ENCODE data around the gene FBXO31.

The FBXO31 gene

DNA sequence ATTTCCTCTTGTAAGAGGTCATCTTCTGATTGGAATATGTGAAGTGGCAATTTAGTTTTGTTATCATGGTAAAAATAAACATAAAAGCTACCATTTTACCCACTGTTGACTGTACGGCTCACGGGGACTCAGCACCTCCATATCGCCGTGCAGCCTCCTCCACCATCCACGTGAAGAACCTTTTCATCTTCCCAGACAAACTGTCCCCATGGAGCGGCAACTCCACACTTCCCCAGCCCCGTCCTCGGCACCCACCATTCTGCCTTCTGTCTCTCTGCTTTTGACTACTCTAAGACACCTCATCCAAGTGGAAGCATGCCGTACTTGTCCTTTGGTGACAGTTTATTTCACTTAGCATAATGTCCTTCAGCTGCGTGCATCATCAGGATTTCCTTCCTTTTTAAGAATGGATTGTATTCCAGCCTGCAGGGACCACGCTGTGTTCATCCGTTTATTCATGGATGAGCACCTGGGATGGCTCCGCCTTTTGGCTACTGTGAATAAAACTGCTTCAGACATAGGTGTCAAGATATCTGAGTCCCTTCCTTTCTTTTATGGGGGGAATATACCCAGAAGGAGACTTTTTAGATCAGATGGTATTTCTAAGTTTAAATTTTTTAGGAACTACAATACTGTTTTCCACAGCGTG is 14.3 kb downstream of the FBXO31 start:
- TF ChIP-seq, protein P1, sequence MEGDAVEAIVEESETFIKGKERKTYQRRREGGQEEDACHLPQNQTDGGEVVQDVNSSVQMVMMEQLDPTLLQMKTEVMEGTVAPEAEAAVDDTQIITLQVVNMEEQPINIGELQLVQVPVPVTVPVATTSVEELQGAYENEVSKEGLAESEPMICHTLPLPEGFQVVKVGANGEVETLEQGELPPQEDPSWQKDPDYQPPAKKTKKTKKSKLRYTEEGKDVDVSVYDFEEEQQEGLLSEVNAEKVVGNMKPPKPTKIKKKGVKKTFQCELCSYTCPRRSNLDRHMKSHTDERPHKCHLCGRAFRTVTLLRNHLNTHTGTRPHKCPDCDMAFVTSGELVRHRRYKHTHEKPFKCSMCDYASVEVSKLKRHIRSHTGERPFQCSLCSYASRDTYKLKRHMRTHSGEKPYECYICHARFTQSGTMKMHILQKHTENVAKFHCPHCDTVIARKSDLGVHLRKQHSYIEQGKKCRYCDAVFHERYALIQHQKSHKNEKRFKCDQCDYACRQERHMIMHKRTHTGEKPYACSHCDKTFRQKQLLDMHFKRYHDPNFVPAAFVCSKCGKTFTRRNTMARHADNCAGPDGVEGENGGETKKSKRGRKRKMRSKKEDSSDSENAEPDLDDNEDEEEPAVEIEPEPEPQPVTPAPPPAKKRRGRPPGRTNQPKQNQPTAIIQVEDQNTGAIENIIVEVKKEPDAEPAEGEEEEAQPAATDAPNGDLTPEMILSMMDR (conservative IDR thresholded peaks at IDR 0.05; ENCODE audit: control insufficient read depth, insufficient read depth, low read depth, low read length): no peak
- H3K4me3 ChIP-seq (ENCODE audit: control insufficient read depth, low read depth, low read length): no peak overlapping the region
- DNase-seq (ENCODE audit: low read depth): no peak

DNA sequence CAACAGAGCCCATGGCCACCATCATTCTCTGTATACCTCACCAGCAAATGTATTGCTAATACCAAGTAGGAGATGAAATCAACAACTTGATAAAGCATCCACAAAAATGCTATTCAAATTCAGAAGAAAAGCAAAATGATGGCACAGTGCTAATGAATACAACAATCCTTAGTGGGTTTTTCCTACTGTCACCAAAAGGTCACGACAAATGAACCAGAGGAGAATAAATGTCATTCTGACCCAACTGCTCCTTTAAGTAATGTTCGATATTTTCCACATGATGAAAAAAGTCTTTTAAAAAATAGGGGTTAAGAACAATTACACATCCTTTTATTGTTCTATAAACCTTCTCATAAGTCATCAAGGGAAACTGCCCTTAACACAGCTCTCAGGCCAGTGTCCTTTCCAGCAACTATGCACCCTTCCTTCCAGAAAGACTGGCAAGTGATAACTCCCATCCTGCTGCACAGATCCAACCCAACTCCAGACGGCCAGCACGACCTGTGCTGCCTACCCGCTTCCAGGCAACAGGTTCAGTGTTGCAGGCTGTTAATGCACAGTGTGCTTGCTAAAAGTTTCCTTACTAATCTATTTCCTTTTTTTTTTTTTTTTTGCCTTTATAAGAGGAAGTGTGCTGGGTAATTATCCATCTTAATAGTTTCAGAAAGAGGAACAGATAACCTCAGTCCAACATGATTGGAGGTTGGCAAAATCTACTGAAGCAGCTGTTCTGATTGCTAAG is 15.4 kb downstream of the FBXO31 start:
- DNase-seq (ENCODE audit: low read depth): no peak
- no peak overlapping the region for H3K4me3 ChIP-seq (ENCODE audit: control insufficient read depth, low read depth, low read length)
- TF ChIP-seq, protein P1 (conservative IDR thresholded peaks at IDR 0.05; ENCODE audit: control insufficient read depth, insufficient read depth, low read depth, low read length): no peak

DNA sequence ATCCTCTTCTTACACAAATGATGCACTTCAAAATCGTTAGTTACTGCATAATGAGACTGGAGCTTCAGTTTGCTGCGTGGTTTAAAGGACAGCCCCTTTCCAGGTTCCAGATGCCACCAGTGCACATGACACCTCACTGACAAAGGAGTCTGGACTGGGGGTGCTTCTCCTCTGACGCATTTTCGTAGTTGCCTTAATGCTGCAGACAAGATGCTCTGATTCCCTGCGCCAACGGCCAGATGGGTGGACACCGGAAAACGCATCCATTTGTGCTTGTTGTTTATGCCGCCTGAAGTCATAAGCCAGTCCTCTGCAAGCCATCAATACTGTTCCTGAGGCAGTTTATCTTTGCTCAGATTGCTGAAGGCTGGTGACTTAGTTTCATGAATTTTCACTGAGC is 16.0 kb downstream of the FBXO31 start:
- TF ChIP-seq, protein P1 (conservative IDR thresholded peaks at IDR 0.05; ENCODE audit: control insufficient read depth, insufficient read depth, low read depth, low read length): no peak
- DNase-seq (ENCODE audit: low read depth): no peak
- no peak overlapping the region for H3K4me3 ChIP-seq (ENCODE audit: control insufficient read depth, low read depth, low read length)

DNA sequence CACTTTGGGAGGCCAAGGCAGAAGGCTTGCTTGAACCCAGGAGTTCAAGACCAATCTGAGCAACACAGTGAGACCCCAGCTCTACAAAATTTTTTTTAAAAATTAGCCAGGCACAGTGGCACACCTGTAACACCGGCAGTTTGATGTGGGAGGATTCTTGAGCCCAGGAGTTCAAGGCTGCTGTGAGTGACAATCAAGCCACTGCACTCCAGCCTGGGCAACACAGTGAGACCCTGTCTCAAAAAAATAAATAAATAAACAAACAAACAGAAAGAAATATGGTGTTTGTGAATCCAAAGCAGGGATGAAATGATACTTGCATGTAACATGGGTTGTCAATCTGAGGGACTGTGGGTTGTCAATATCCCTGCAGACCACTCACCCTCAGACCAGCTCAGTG is 16.6 kb downstream of the FBXO31 start:
- H3K4me3 ChIP-seq (ENCODE audit: control insufficient read depth, low read depth, low read length): no peak overlapping the region
- TF ChIP-seq, protein P1 (conservative IDR thresholded peaks at IDR 0.05; ENCODE audit: control insufficient read depth, insufficient read depth, low read depth, low read length): no peak
- no peak for DNase-seq (ENCODE audit: low read depth)

DNA sequence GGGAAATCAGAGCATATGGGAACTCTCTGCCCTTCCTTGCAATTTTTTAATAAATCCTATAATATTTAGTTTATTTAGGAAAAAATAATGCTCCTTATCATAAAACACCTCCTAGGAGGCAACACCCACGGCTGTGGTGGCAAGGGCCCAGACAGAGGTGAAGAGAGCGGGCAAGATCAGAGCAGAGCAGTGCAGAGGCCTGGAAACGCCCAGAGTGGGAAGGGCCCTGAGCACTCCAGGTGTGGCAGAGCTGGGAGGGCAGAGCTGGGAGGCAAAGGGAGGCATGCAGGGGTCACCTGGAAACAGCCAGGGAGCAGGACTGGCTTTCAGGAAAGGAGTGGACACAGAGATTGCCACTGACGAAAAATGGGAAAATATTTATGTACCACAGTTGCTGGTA is 17.3 kb downstream of the FBXO31 start:
- TF ChIP-seq, protein P1 (conservative IDR thresholded peaks at IDR 0.05; ENCODE audit: control insufficient read depth, insufficient read depth, low read depth, low read length): no peak
- H3K4me3 ChIP-seq (ENCODE audit: control insufficient read depth, low read depth, low read length): no peak overlapping the region
- DNase-seq (ENCODE audit: low read depth): no peak

DNA sequence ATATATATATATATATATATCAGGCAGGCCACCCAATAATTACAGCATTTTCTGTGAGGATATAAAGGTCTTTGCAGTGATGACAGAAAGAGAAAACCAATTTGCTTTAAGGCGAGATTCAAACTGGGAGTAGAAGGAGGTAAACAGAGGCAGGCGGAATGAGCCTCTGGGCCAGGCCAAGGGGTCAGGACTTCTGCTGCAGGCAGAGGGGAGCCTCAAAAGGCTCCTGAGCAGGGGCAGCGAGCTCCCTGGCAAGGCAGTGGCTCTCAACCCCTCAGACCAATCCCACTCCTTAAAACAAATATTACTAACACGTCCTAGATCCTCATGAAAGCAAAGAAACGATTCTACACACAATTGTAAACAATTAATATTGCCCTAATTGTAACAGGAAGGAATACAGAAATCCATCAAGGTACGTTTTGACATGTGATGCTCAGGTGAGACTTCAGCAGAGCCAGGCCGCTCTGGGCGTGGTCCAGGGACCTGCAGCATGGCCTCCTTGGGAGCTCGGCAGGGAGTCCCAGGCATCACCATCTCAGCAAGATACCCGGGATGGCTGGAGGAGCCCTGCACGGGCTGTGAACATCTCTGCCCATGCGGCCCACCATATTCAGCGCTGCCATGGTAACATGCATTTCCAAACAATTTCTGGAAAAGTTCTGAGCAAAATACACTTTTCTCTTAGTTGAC is 18.4 kb downstream of the FBXO31 start:
- TF ChIP-seq, protein P1 (conservative IDR thresholded peaks at IDR 0.05; ENCODE audit: control insufficient read depth, insufficient read depth, low read depth, low read length): no peak
- DNase-seq (ENCODE audit: low read depth): no peak

More for the DNA sequence above, 18.4 kb downstream of the FBXO31 start:
- H3K4me3 ChIP-seq (ENCODE audit: control insufficient read depth, low read depth, low read length): no peak overlapping the region

Measured in fibroblast of mammary gland (primary cell).